GM21423 (cell line): ENCODE results near the gene LRP2.

Experiments
- ATAC-seq: cut with Tn5 transposase; IDR thresholded peaks from one replicate; pipeline ENCODE4 v1.9.1; 2021; ENCODE audit warnings: mild to moderate bottlenecking, moderate library complexity; ENCODE audit not compliant: unreplicated experiment

Gene LRP2

GRCh38 chr2:169131587-169132512, 230.5 kb downstream of the LRP2 start:
- ATAC-seq = peak; percentile 78

- ATAC-seq = no peak
These were observed 232.6 kb downstream of the LRP2 start for GRCh38 chr2:169129703-169130243.

GRCh38 chr2:169119851-169120250, 242.5 kb downstream of the LRP2 start:
- no peak for ATAC-seq

GRCh38 chr2:169119123-169119760, 243.1 kb downstream of the LRP2 start:
- no peak for ATAC-seq

GRCh38 chr2:169118060-169118459, 244.3 kb downstream of the LRP2 start:
- no peak for ATAC-seq

- ATAC-seq = no peak
These were observed 245.3 kb downstream of the LRP2 start for GRCh38 chr2:169116993-169117392.

GRCh38 chr2:169116327-169116726, 246.0 kb downstream of the LRP2 start:
- no peak for ATAC-seq

- ATAC-seq = no peak
These were observed 248.3 kb downstream of the LRP2 start for GRCh38 chr2:169114056-169114455.

- no peak for ATAC-seq
These were observed 249.5 kb downstream of the LRP2 start for GRCh38 chr2:169112841-169113240.

GRCh38 chr2:169110916-169111315, 251.4 kb downstream of the LRP2 start:
- ATAC-seq = no peak

GRCh38 chr2:169110419-169110818, 251.9 kb downstream of the LRP2 start:
- no peak for ATAC-seq

GRCh38 chr2:169109502-169110409, 252.6 kb downstream of the LRP2 start:
- ATAC-seq = peak; percentile 40

- ATAC-seq = no peak
These were observed 254.0 kb downstream of the LRP2 start for GRCh38 chr2:169108099-169108884.

- peak; percentile 94 for ATAC-seq
These were observed 254.7 kb downstream of the LRP2 start for GRCh38 chr2:169107645-169108044.

GRCh38 chr2:169106563-169107545, 255.5 kb downstream of the LRP2 start:
- no peak for ATAC-seq

- ATAC-seq = no peak
These were observed 256.2 kb downstream of the LRP2 start for GRCh38 chr2:169106134-169106533.

- ATAC-seq = no peak
These were observed 256.9 kb downstream of the LRP2 start for GRCh38 chr2:169105476-169105875.

GRCh38 chr2:169104848-169105247, 257.5 kb downstream of the LRP2 start:
- ATAC-seq = no peak

- no peak for ATAC-seq
These were observed 266.7 kb downstream of the LRP2 start for GRCh38 chr2:169095621-169096105.
